ENCODE measurements around the gene KCNQ1OT1. TPM values are rescaled to one million over a fixed set of nuclear protein-coding genes. Genes with fewer than 3 reads are reported as not detected.

Gene KCNQ1OT1
- 32.7 and 48.2 TPM in 2 replicates for total RNA-seq (2011; cell fraction: chromatin; rRNA removed; ENCODE audit: low replicate concordance)
- total RNA-seq (2011; cell fraction: nucleolus; rRNA removed), result 15.8 and 20.9 TPM in 2 replicates
- total RNA-seq (2011; cell fraction: nucleoplasm; rRNA removed), result 36.4 and 61.6 TPM in 2 replicates
- total RNA-seq (2014; rRNA removed), result 1.2 and 1.3 TPM in 2 replicates
- 2.0 TPM in 2 replicates for total RNA-seq (2014; rRNA removed; fragmentation: Illumina TruSeq; extraction: Trizol)
- total RNA-seq (2015; rRNA removed; fragmentation: Illumina TruSeq; extraction: Trizol), result 2.2 and 2.3 TPM in 2 replicates
- 1.4 and 1.7 TPM in 2 replicates for total RNA-seq (2021)
- polyA plus RNA-seq (2011; rRNA removed), result 0.74 and 0.92 TPM in 2 replicates
- 0.06 and 0.15 TPM in 2 replicates for polyA plus RNA-seq (2011; cell fraction: cytosol; rRNA removed)
- polyA plus RNA-seq (2011; cell fraction: nucleus; rRNA removed), result 5.9 and 6.5 TPM in 2 replicates
- polyA plus RNA-seq (2012), result 0.38 and 0.66 TPM in 2 replicates
- polyA plus RNA-seq (2014; fragmentation: Illumina TruSeq; extraction: Trizol), result 0.48 and 0.51 TPM in 2 replicates
- under 1 TPM; 0.04 to 0.17 TPM for polyA plus RNA-seq (2014; fragmentation: Nextera tagmentation; extraction: Ambion mirVana)
- polyA plus RNA-seq (2014; rRNA removed), result 0.50 and 0.64 TPM in 2 replicates
- 7.7 and 12.9 TPM in 2 replicates for polyA minus RNA-seq (2011; rRNA and poly(A)+ RNA removed)
- 0.48 and 1.0 TPM in 2 replicates for polyA minus RNA-seq (2011; cell fraction: cytosol; rRNA and poly(A)+ RNA removed)
- 15.9 and 28.0 TPM in 2 replicates for polyA minus RNA-seq (2011; cell fraction: nucleus; rRNA and poly(A)+ RNA removed)
- Bru-seq, nascent RNA, result percentile 78 among the genes with signal in this experiment
- percentile 70 among the genes with signal in this experiment for BruChase-seq, experiment 1, labeled RNA remaining after a 2-hour chase
- percentile 74 among the genes with signal in this experiment for BruChase-seq, experiment 2, labeled RNA remaining after a 6-hour chase
- long read RNA-seq, experiment 1, full-length matches to known transcripts, result 14 of 15 reads
- long read RNA-seq, experiment 1, partial matches to known transcripts, result 0 of 15 reads
- long read RNA-seq, experiment 1, other reads (novel, unspliced or antisense), result 1 of 15 reads
- long read RNA-seq, experiment 2, result 0 reads
- long read RNA-seq, experiment 3, full-length matches to known transcripts, result 4 of 4 reads
- long read RNA-seq, experiment 3, partial matches to known transcripts, result 0 of 4 reads
- long read RNA-seq, experiment 3, other reads (novel, unspliced or antisense), result 0 of 4 reads

GRCh38 chr11:2699531-2700414 is at the start of gene KCNQ1OT1:
KCNQ1OT1 (minus strand) TSS chr11:2699994.
- peaks cover 20% of the 10 kb centered on the region for H3K36me3 ChIP-seq (ENCODE audit: control insufficient read depth, insufficient read depth, low read length)
- intact Hi-C loops (cut with micrococcal nuclease) (loop anchor here (5.0 to 10.0 kb wide), 2 partner anchors 165 to 188 kb away; partner anchors contain the start of gene CDKN1C), in situ Hi-C loops (cut with MboI) (no loop called here)
- peak within 1 kb of the TSS; percentile 90 for H2AFZ ChIP-seq (ENCODE audit: low read depth, low read length)
- BruUV-seq (replicated peaks), result no TSS peak
- H3K27ac ChIP-seq (ENCODE audit: extremely low read depth, low read depth, low read length), result peak within 1 kb of the TSS; percentile 92
- ChIA-PET POLR2A (interaction anchor here (0.6 to 2.0 kb wide), 32 partner anchors 9 to 353 kb away, joined by 3 to 20 read pairs (median 4); partner anchors contain the start of gene CDKN1C), CTCF (ENCODE audit: low intra/inter-chr PET ratio) (no interaction called here)
- no peaks in the 10 kb centered on the region for H3K9me3 ChIP-seq (replicated peaks; ENCODE audit: control insufficient read depth, insufficient read depth, low read depth, low read length)
- ATAC-seq (peak; percentile 94), FAIRE-seq (peak; percentile 91), DNase-seq (ENCODE audit: extremely low read depth in 1 of 4, low spot score in 3 of 4) (peak; percentile 93 to 99 (median 94))
- peaks cover 20 to 47% of the 10 kb centered on the region in 2 experiments; a peak in 4 of 5 replicates for H3K4me1 ChIP-seq (replicated peaks in 1 of 2; ENCODE audit: control insufficient read depth in 2 of 2, insufficient read depth in 2 of 2, low read length in 2 of 2)
- no peaks in the 10 kb centered on the region for H3K9me1 ChIP-seq (ENCODE audit: control insufficient read depth, insufficient read depth, low read length)
- H3K9ac ChIP-seq (ENCODE audit: insufficient read depth in 1 of 2, low read depth in 2 of 2, low read length in 2 of 2), result peak within 1 kb of the TSS; percentile 92 to 98
- H3K79me2 ChIP-seq (ENCODE audit: control insufficient read depth, insufficient read depth, low read length), result peaks cover 54% of the 10 kb centered on the region
- peak within 1 kb of the TSS; percentile 86 for H3K4me2 ChIP-seq (ENCODE audit: insufficient read depth, low read length)
- H4K20me1 ChIP-seq (replicated peaks; ENCODE audit: control insufficient read depth, insufficient read depth, low read length), result peaks cover 32% of the 10 kb centered on the region
- H3K4me3 ChIP-seq, result peak within 1 kb of the TSS; percentile 69
- 19% methylated on average over 60 of the region's 98 CpGs for WGBS (ENCODE audit: insufficient coverage, low coverage, missing lambda C conversion rate)
- no peaks in the 10 kb centered on the region for H3K27me3 ChIP-seq (ENCODE audit: control insufficient read depth in 2 of 2, insufficient read depth in 2 of 2, low read length in 2 of 2)
- TF ChIP-seq BRD9 (IDR thresholded peaks at IDR 0.05; ENCODE audit: low read depth, partially characterized antibody) (peak; percentile 53), ERF (CRISPR knock-in tag; IDR thresholded peaks at IDR 0.05) (no peak), ZBTB7A (IDR thresholded peaks at IDR 0.05; ENCODE audit: borderline replicate concordance, control insufficient read depth, low read depth, low read length) (peak; percentile 46; the same call in 1 of the 2 replicates), TRIM24 (IDR thresholded peaks at IDR 0.05) (no peak), PML (IDR thresholded peaks at IDR 0.05; ENCODE audit: low read length) (peak; percentile 82; the same call in 1 of the 2 replicates), MAX (CRISPR knock-in tag; IDR thresholded peaks at IDR 0.05) (peak; percentile 88), TOE1 (IDR thresholded peaks at IDR 0.05; ENCODE audit: borderline replicate concordance) (no peak), TOE1 (CRISPR knock-in tag; IDR thresholded peaks at IDR 0.05; ENCODE audit: borderline replicate concordance, low read depth) (peak; percentile 87; the same call in 1 of the 2 replicates), STAT5A (IDR thresholded peaks at IDR 0.05; ENCODE audit: borderline replicate concordance, low read length) (no peak), MECOM (CRISPR knock-in tag; IDR thresholded peaks at IDR 0.05) (no peak), ETV5 (CRISPR knock-in tag; IDR thresholded peaks at IDR 0.05; ENCODE audit: low read depth) (0 out of 2 replicates have a peak, but pooled peaks have one; percentile 14), ZNF408 (CRISPR knock-in tag; IDR thresholded peaks at IDR 0.05; ENCODE audit: low read depth) (no peak), ZNF24 (IDR thresholded peaks at IDR 0.05) (no peak), POLR2A (conservative IDR thresholded peaks at IDR 0.05) (peak; percentile 97), ILK (tag; IDR thresholded peaks at IDR 0.05; ENCODE audit: borderline replicate concordance, low read depth) (no peak), NONO (IDR thresholded peaks at IDR 0.05; ENCODE audit: low read depth in 2 of 2, low read length in 1 of 2) (peak; percentile 45 to 95; a peak in 2 of 4 replicates)
